H1 (cell line): ENCODE results near the gene FHIT. TPM values are rescaled to one million over a fixed set of nuclear protein-coding genes. Genes with fewer than 3 reads are reported as not detected.
A peak's percentile ranks its signal among the peaks of the same experiment; 100 is the strongest.

Experiments
- CTCF ChIA-PET: fragments of 300-600 bp; sonication (Branson Sonifier 250); formaldehyde crosslinking; loops from one replicate; lab custom pipeline; 2021; ENCODE audit not compliant: partially characterized antibody; lab: Charles Lee
- POLR2A ChIA-PET: fragments of 300-600 bp; sonication (Branson Sonifier 250); formaldehyde crosslinking; loops from one replicate; lab custom pipeline; 2021; ENCODE audit warnings: inconsistent platforms; ENCODE audit not compliant: partially characterized antibody; lab: Charles Lee
- DNase-seq, 2 experiments: peaks; one replicate each; pipeline versions ENCODE4 v3.0.0 to v3.0.0-alpha.2; 2010 to 2022; ENCODE audit warnings: low spot score in 2 of 2, low read depth in 1 of 2, mixed read lengths in 1 of 2
- FAIRE-seq: peaks from 2 replicates; lab custom pipeline; 2011; peaks lifted over from hg19 to GRCh38; lab: Jason Lieb, UNC
- H2AFZ ChIP-seq: 2 replicates; pipeline ENCODE4 v1.8.1; 2012; ENCODE audit warnings: low read length, inconsistent platforms
- H2AK5ac ChIP-seq: 2 replicates; pipeline ENCODE4 v1.6.1; 2013; ENCODE audit warnings: low read depth, low read length
- H2BK120ac ChIP-seq: replicated peaks from 2 replicates; pipeline ENCODE3; 2013; ENCODE audit warnings: low read depth, low read length, inconsistent platforms
- H2BK12ac ChIP-seq: 2 replicates; pipeline ENCODE4 v1.6.1; 2013; ENCODE audit warnings: low read depth, low read length
- H2BK15ac ChIP-seq: 2 replicates; pipeline ENCODE4 v1.6.1; 2013; ENCODE audit warnings: low read length
- H2BK20ac ChIP-seq: 2 replicates; pipeline ENCODE4 v1.6.1; 2013; ENCODE audit warnings: low read length
- H2BK5ac ChIP-seq: 2 replicates; pipeline ENCODE4 v1.6.1; 2013; ENCODE audit warnings: low read depth, low read length
- H3K14ac ChIP-seq: 2 replicates; pipeline ENCODE4 v1.6.1; 2013; ENCODE audit warnings: inconsistent platforms; ENCODE audit not compliant: insufficient read length
- H3K18ac ChIP-seq: 2 replicates; pipeline ENCODE4 v1.6.1; 2013; ENCODE audit warnings: low read length; ENCODE audit errors: extremely low read depth
- H3K23ac ChIP-seq: 2 replicates; pipeline ENCODE4 v1.6.1; 2013; ENCODE audit warnings: inconsistent platforms; ENCODE audit not compliant: insufficient read length
- H3K23me2 ChIP-seq: 2 replicates; pipeline ENCODE4 v1.6.1; 2013; ENCODE audit warnings: low read depth, low read length
- H3K27ac ChIP-seq: 2 replicates; pipeline ENCODE4 v1.6.1; 2011; ENCODE audit warnings: low read depth, low read length, inconsistent platforms
- H3K27me3 ChIP-seq, 4 experiments: replicated peaks in 1 of 4; 1 replicate in 1 of 4; 2 replicates in 3 of 4; pipeline versions ENCODE4 v1.6.1 to v1.8.1; 2011 to 2013; ENCODE audit warnings: low read length in 3 of 4, mild to moderate bottlenecking in 3 of 4, inconsistent platforms in 2 of 4, mixed read lengths in 2 of 4, moderate library complexity in 1 of 4; ENCODE audit not compliant: control insufficient read depth in 3 of 4, insufficient read depth in 3 of 4; ENCODE audit errors: extremely low read depth in 1 of 4
- H3K36me3 ChIP-seq, 4 experiments: 2 replicates each; pipeline versions ENCODE4 v1.6.1 to v1.8.1; 2011 to 2013; ENCODE audit warnings: mild to moderate bottlenecking in 4 of 4, low read length in 3 of 4, moderate library complexity in 2 of 4, control low read depth in 1 of 4, inconsistent platforms in 1 of 4; ENCODE audit not compliant: insufficient read depth in 4 of 4, control insufficient read depth in 2 of 4
- H3K4ac ChIP-seq: replicated peaks from 2 replicates; pipeline ENCODE3; 2013; ENCODE audit warnings: low read length, low read depth, mixed read lengths, inconsistent platforms; ENCODE audit not compliant: insufficient read length
- H3K4me1 ChIP-seq, 4 experiments: replicated peaks in 1 of 4; 1 replicate in 1 of 4; 2 replicates in 3 of 4; pipeline versions ENCODE4 v1.6.1 to v1.8.1; 2011 to 2013; ENCODE audit warnings: low read length in 3 of 4, inconsistent platforms in 2 of 4, mixed read lengths in 1 of 4; ENCODE audit not compliant: insufficient read depth in 4 of 4, control insufficient read depth in 3 of 4
- H3K4me2 ChIP-seq, 2 experiments: 2 replicates each; pipeline versions ENCODE4 v1.6.1 to v1.8.1; 2011 to 2013; ENCODE audit warnings: low read depth in 2 of 2, low read length in 2 of 2, control low read depth in 1 of 2, inconsistent platforms in 1 of 2, mild to moderate bottlenecking in 1 of 2; ENCODE audit not compliant: insufficient read depth in 1 of 2
- H3K4me3 ChIP-seq, 4 experiments: fragments of 200-600, 300-600 bp in 1 of 4; sonication (generic), shearing (Covaris generic), sonication (Bioruptor Twin) in 1 of 4; 2 replicates each; pipeline versions ENCODE4 v1.5.1 to v1.8.1; 2011 to 2016; ENCODE audit warnings: low read length in 4 of 4, low read depth in 3 of 4, control low read depth in 2 of 4, inconsistent platforms in 2 of 4, mild to moderate bottlenecking in 2 of 4, mixed read lengths in 1 of 4, moderate library complexity in 1 of 4; ENCODE audit not compliant: insufficient read depth in 2 of 4; ENCODE audit errors: extremely low read depth in 1 of 4
- H3K56ac ChIP-seq: replicated peaks from 2 replicates; pipeline ENCODE3; 2013; ENCODE audit warnings: low read depth, mild to moderate bottlenecking, mixed read lengths, low read length, inconsistent platforms; ENCODE audit not compliant: insufficient read length
- H3K79me1 ChIP-seq: 2 replicates; pipeline ENCODE4 v1.6.1; 2013; ENCODE audit warnings: low read depth, low read length, control low read depth
- H3K79me2 ChIP-seq, 2 experiments: 2 replicates each; pipeline versions ENCODE4 v1.6.1 to v1.8.1; 2012 to 2013; ENCODE audit warnings: low read length in 2 of 2, mild to moderate bottlenecking in 2 of 2, inconsistent platforms in 1 of 2; ENCODE audit not compliant: insufficient read depth in 2 of 2, control insufficient read depth in 1 of 2
- H3K9ac ChIP-seq, 4 experiments: replicated peaks in 1 of 4; 1 replicate in 1 of 4; 2 replicates in 3 of 4; pipeline versions ENCODE4 v1.6.1 to v1.8.1; 2011 to 2013; ENCODE audit warnings: low read depth in 3 of 4, low read length in 3 of 4, control low read depth in 2 of 4, mild to moderate bottlenecking in 2 of 4, moderate library complexity in 2 of 4, inconsistent platforms in 1 of 4; ENCODE audit errors: extremely low read depth in 1 of 4
- H3K9me3 ChIP-seq, 2 experiments: 2 replicates each; pipeline versions ENCODE4 v1.6.1 to v1.8.1; 2012 to 2013; ENCODE audit warnings: mild to moderate bottlenecking in 2 of 2, moderate library complexity in 2 of 2, control low read depth in 1 of 2, inconsistent platforms in 1 of 2, low read depth in 1 of 2, low read length in 1 of 2, mixed read lengths in 1 of 2; ENCODE audit not compliant: insufficient read depth in 2 of 2
- H4K20me1 ChIP-seq, 2 experiments: replicated peaks in 1 of 2; 2 replicates each; pipeline versions ENCODE3 to v1.8.1; 2011 to 2013; ENCODE audit warnings: inconsistent platforms in 2 of 2, low read length in 2 of 2, mild to moderate bottlenecking in 1 of 2; ENCODE audit not compliant: insufficient read depth in 2 of 2, control insufficient read depth in 1 of 2
- H4K5ac ChIP-seq: 2 replicates; pipeline ENCODE4 v1.6.1; 2013; ENCODE audit warnings: low read length, low read depth, mixed read lengths, inconsistent platforms; ENCODE audit not compliant: insufficient read length
- H4K8ac ChIP-seq: 2 replicates; pipeline ENCODE4 v1.8.0; 2013; ENCODE audit warnings: mild to moderate bottlenecking, moderate library complexity, low read length, inconsistent platforms; ENCODE audit not compliant: insufficient read depth; ENCODE audit errors: extremely low read depth
- H4K91ac ChIP-seq: replicated peaks from 2 replicates; pipeline ENCODE3; 2013; ENCODE audit warnings: low read length, mixed read lengths, inconsistent platforms; ENCODE audit not compliant: insufficient read length
- BRCA1 ChIP-seq: IDR thresholded peaks from 2 replicates; pipeline ENCODE4 v1.6.1; 2012; ENCODE audit warnings: low read depth, low read length, improper control_type of control experiment
- POU5F1 ChIP-seq: IDR thresholded peaks from 2 replicates; pipeline ENCODE4 v1.6.1; 2011; ENCODE audit warnings: low read depth, mild to moderate bottlenecking, low read length, moderate library complexity
- WGBS, 2 experiments: shearing (Covaris generic) in 1 of 2; methylation state at CpG; one replicate each; pipeline versions ENCODE4 v1.1.6 to v1.1.7; 2013 to 2015; ENCODE audit warnings: low lambda C conversion rate in 2 of 2, mixed read lengths in 2 of 2, inconsistent platforms in 1 of 2, low coverage in 1 of 2, missing lambda C conversion rate in 1 of 2; ENCODE audit not compliant: insufficient replicate concordance in 2 of 2, insufficient coverage in 1 of 2, insufficient read length in 1 of 2; ENCODE audit errors: extremely low coverage in 1 of 2, missing lambda C conversion rate in 1 of 2; 5-methylcytosine and 5-hydroxymethylcytosine counted together
- polyA plus RNA-seq, 7 experiments: library from polyadenylated mRNA; depleted of rRNA in 3 of 7; stranded (reverse) in 5 of 7; unstranded in 2 of 7; fragments of >200 nt in 5 of 7; fragments of 200-250 nt in 2 of 7; gene quantifications; 1 replicate in 5 of 7; 2 replicates in 1 of 7; 4 replicates in 1 of 7; pipeline versions ENCODE4 v1.2.1 to v1.2.3, GENCODE V29; 2011 to 2013; ENCODE audit warnings: missing spikeins in 2 of 7, mixed read lengths in 2 of 7
- total RNA-seq: library from RNA; stranded (reverse); fragmentation: NEBNext Ultra II Directional; extraction: Animal tissue kit (Norgen Biotek cat#: 25700); gene quantifications from 2 replicates; pipeline ENCODE4 v1.2.1, GENCODE V29; 2021

Gene FHIT
- total and polyA plus RNA-seq, 2 of the 8 experiments (the other 6 are each of a cell fraction or from before 2014, with no cell fraction given) = 1.2 to 3.2 TPM

DNA sequence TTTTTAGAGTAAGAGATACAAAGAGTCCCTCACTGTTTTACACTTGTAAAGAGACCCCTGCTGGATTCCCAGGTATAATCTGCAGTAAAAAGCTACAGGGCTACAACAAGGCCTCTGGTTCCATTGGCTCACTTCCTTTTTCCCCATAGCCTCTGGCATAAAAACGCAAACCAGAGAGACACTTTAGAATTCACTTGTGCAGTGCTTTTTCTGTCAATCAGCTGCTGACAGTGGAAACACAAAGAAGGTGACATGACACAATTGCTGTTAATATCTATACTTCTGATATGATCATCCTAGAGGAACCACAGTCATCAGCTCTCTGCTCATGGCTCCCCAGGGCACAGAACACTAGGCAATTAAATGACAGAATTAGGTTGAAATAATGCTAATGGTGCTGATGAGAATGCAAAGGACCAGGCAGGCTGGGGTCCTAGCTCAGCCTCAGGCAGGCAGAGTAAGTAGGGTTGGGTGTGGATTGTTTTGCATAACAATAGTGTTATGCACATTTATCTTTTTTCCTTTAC is 1533.5 kb downstream of the FHIT start:
- Histone ChIP-seq H3K56ac (no peak overlapping the region), H3K79me2 (no peaks in the 10 kb centered on the region), H3K18ac (no peak overlapping the region), H3K36me3 (peaks cover 0 to 2% (median 0%) of the 10 kb centered on the region in 4 experiments; a peak in 1 of 8 replicates), H2BK20ac (no peak overlapping the region), H3K14ac (no peak overlapping the region), H3K4me2 (peak overlapping the region; percentile 1 to 12; a peak in 2 of 4 replicates), H4K5ac (no peak overlapping the region), H3K79me1 (no peaks in the 10 kb centered on the region), H2BK5ac (no peak overlapping the region), H3K23ac (no peak overlapping the region), H3K9me3 (0 out of 4 replicates have a peak, but pooled peaks cover 0 to 3% of the 10 kb centered on the region in 2 experiments), H3K27me3 (no peaks in the 10 kb centered on the region), H2AK5ac (no peak overlapping the region), H3K4ac (no peak overlapping the region), H4K20me1 (no peaks in the 10 kb centered on the region), H4K8ac (no peak overlapping the region), H3K27ac (no peak overlapping the region), H2BK15ac (no peak overlapping the region), H3K9ac (no peak overlapping the region), H2AFZ (no peak overlapping the region), H4K91ac (no peak overlapping the region), H3K4me3 (no peak overlapping the region; a peak in 1 of 8 replicates), H3K4me1 (peaks cover 0 to 13% (median 11%) of the 10 kb centered on the region in 4 experiments; a peak in 5 of 7 replicates), H2BK12ac (no peak overlapping the region), H3K23me2 (no peaks in the 10 kb centered on the region), H2BK120ac (no peak overlapping the region)
- 14% methylated on average over 1 of the region's 1 CpG; no CpG with 5 or more reads in 1 of the 2 experiments for WGBS, 2 experiments
- TF ChIP-seq POU5F1 = peak; percentile 55; the same call in 1 of the 2 replicates
- no peak for TF ChIP-seq BRCA1
- ChIA-PET POLR2A (no interaction called here), CTCF (interaction anchor here (0.8 to 2.0 kb wide), 8 partner anchors 10 to 391 kb away, joined by 3 to 5 read pairs (median 3); no protein-coding TSS in a partner anchor)
- peak; percentile 60 for FAIRE-seq
- peak in 1 of 2 experiments; percentile 10 for DNase-seq
